HFF-Myc (cell line): ENCODE measurements around the gene NUDT3.

ENCODE experiments used
- DNase-seq: peaks from one replicate; pipeline ENCODE4 v3.0.0-alpha.2; 2011; ENCODE audit warnings: low read depth; ENCODE audit errors: extremely low read depth
- H3K4me3 ChIP-seq: replicated peaks from 2 replicates; pipeline ENCODE4 v1.5.1; 2011; ENCODE audit warnings: low read depth, mild to moderate bottlenecking, control low read depth, low read length
- TF ChIP-seq, protein P1 (sequence below): IDR thresholded peaks from 2 replicates; pipeline ENCODE4 v1.5.1; 2012; ENCODE audit warnings: mild to moderate bottlenecking, low read depth, low read length, control low read depth; ENCODE audit errors: missing control alignments

NUDT3 gene

DNA sequence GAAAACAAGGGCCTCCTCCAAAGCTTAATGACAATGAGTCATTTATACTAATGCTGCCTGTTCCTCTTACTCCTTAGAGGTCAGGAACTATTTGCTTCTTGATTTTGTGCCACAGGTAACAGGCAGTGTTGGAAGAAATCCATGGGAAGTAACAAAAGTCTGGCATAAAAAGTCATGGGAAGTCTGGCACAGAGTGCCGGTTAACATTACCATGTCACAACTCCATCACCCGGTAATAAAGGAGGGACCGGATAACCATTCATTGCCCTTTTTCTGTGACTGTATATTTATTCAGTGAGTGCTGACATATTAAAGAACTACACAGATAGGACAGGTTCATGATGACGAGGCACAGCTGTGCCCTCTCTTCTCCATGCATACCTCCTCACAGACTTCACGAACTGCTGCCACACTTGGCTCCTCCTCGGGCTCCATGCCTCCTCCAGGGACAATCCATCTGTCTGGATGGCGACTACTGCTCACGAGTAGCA, 50.9 kb downstream of the NUDT3 start:
- H3K4me3 ChIP-seq, result no peak overlapping the region
- no peak for DNase-seq
- TF ChIP-seq, protein P1, sequence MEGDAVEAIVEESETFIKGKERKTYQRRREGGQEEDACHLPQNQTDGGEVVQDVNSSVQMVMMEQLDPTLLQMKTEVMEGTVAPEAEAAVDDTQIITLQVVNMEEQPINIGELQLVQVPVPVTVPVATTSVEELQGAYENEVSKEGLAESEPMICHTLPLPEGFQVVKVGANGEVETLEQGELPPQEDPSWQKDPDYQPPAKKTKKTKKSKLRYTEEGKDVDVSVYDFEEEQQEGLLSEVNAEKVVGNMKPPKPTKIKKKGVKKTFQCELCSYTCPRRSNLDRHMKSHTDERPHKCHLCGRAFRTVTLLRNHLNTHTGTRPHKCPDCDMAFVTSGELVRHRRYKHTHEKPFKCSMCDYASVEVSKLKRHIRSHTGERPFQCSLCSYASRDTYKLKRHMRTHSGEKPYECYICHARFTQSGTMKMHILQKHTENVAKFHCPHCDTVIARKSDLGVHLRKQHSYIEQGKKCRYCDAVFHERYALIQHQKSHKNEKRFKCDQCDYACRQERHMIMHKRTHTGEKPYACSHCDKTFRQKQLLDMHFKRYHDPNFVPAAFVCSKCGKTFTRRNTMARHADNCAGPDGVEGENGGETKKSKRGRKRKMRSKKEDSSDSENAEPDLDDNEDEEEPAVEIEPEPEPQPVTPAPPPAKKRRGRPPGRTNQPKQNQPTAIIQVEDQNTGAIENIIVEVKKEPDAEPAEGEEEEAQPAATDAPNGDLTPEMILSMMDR, result no peak

DNA sequence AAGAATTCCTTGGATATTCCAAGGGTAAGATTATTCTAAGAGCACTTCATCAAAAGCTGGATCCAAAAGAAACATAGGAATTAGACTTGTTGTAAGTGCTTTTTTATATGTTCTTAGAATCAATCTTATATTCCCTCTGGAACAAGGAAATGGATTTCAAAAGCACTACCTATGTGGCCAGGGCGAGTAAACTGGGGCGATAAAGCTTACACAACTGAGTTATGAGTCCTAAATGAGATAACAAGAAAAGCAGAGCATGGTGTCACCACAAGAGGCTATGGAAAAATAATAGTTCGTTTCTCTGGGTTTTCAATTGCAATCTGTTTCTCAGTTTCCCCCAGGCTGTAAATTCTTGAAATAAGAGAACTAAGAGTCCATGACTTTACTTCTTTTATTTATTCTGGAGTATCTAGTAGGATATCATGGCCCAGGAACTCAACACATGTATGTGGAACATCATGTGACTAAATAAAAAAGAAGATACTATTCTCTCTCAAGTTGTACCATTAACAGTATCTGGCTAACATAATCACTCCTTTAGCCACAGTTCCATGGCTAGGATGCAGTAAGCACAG, 51.5 kb downstream of the NUDT3 start:
- H3K4me3 ChIP-seq, result no peak overlapping the region
- no peak for DNase-seq
- TF ChIP-seq, protein P1, result no peak

DNA sequence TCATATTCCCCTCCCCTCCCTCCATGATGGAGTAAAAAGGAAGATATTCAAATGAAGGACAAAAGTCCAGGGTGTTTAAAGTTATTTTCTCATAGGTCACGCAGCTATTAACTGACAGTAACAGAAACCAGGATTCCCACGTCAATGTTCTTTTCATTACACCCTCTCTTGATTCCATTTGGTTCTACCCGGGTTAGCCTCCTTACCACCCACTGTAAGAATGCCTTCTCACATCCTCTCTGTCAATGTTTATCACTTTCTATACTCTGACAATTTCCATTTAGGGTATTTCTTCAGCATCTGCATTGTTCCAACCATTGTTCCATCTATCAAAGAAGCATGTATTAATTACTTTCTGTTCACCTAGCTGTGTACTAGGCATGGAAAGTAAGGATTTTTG, 52.1 kb downstream of the NUDT3 start:
- no peak for DNase-seq
- TF ChIP-seq, protein P1, result no peak
- no peak overlapping the region for H3K4me3 ChIP-seq

DNA sequence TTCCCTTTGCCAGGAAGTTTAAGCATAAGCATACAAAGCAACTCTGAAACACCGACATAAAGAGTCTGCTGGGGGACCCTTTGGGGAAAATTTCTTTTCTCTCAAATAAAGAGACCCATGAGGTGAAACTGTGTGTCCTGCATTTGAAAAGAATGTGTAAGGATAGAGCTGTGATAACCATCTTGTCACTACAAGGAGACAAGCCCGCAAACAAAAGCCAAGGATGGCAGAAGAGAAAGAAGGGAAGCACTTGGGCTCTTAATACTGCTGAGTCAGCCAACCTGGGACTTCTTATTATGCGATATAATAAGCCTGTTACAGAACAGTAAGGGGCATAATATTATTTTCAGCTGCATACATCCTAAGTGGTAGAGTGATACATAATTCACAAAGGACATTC, 52.5 kb downstream of the NUDT3 start:
- no peak for DNase-seq
- TF ChIP-seq, protein P1, result no peak
- H3K4me3 ChIP-seq, result no peak overlapping the region

DNA sequence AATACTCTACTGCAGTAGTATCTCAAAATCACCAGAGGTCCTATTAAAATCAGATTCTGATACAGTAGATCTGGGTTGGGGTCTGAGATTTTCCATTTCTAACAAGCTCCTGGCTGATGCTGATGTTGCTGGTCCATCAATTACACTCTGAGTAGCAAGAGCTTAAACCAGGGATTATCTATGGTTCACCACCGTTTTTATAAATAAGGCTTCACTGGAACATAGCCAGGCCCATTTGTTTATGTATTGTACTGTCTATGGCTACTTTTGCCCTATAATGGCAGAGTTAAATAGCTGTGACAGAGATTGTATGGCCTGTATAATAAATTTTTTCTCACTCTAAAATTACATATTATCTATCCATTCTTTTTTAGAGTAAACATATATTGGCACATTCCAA, 53.0 kb downstream of the NUDT3 start:
- TF ChIP-seq, protein P1, result no peak
- no peak for DNase-seq
- H3K4me3 ChIP-seq, result no peak overlapping the region

DNA sequence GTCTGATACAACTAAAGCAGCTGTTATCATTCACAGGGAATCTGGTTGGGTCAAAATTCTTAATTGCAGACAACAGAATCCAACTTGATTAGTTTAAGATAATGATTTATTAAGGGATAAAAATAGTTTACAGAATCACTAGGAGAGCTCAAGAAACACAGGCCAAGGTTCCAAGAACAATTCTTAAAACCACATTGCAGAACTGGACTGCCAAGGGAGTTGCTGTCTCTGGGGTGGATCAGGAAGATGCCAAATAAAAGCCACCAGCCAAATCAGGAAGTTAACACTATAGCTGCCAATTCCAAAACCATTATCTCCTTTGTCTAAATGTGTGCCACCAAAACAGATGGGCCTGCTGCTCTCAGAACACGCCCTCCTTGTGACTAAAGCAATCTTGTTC, 53.7 kb downstream of the NUDT3 start:
- no peak for DNase-seq
- H3K4me3 ChIP-seq, result no peak overlapping the region

DNA sequence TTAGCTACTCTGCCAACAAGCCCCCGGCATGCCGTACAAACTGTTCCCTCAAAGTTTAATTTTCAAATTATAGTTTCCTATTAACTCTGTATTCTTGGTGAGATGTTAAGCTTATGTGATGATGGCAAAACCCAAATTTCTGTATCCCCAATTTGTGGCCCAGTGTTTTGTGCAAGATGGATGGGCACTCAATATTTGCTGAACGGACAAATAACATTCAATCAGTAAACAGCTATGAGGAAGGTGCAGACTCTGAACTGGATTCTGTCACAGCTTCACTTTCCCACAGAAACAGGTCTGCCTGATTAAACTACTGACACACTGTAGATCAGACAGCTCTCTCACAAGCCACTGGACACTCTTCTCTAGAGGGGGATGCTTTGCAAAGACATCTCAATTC, 54.1 kb downstream of the NUDT3 start:
- TF ChIP-seq, protein P1, result no peak
- DNase-seq, result no peak
- H3K4me3 ChIP-seq, result no peak overlapping the region

More for the DNA sequence above, 53.7 kb downstream of the NUDT3 start:
- TF ChIP-seq, protein P1, result no peak
